Panc1 (cell line): ENCODE data around the gene TRAM2. TPM values are rescaled to one million over a fixed set of nuclear protein-coding genes. Genes with fewer than 3 reads are reported as not detected.

Source experiments
- ATAC-seq: fragments of 200-7000 bp; cut with Tn5 transposase; 2 replicates; pipeline ENCODE4 v1.9.1; 2020; ENCODE audit warnings: mild to moderate bottlenecking, moderate library complexity
- BruUV-seq: library from RNA; stranded (reverse); fragments of 400-500 nt; replicated peaks from 2 replicates; lab custom pipeline; 2021; lab: Mats Ljungman, UMichigan
- CTCF ChIA-PET: fragments of 300-600 bp; sonication (Branson Sonifier 250); formaldehyde crosslinking; loops from one replicate; lab custom pipeline; 2022; ENCODE audit warnings: antibody characterized with exemption; lab: Charles Lee
- POLR2A ChIA-PET: fragments of 300-600 bp; sonication (Branson Sonifier 250); formaldehyde crosslinking; loops from one replicate; lab custom pipeline; 2022; ENCODE audit warnings: antibody characterized with exemption; lab: Charles Lee
- DNase-seq: peaks from one replicate; pipeline ENCODE4 v3.0.0-alpha.2; 2010; ENCODE audit warnings: low read depth, low spot score
- H3K27ac ChIP-seq: 2 replicates; pipeline ENCODE4 v1.5.1; 2011; ENCODE audit warnings: mild to moderate bottlenecking, low read length, inconsistent platforms
- H3K27me3 ChIP-seq: fragments of 200-500 bp; sonication (Bioruptor generic); 2 replicates; pipeline ENCODE4 v1.6.0; 2014; ENCODE audit warnings: low read length, inconsistent platforms; ENCODE audit not compliant: control insufficient read depth, insufficient read depth
- H3K36me3 ChIP-seq: fragments of 200-500 bp; sonication (Bioruptor generic); 2 replicates; pipeline ENCODE4 v1.5.1; 2014; ENCODE audit warnings: inconsistent platforms, mild to moderate bottlenecking, low read length, moderate library complexity; ENCODE audit not compliant: control insufficient read depth, insufficient read depth
- H3K4me1 ChIP-seq: 2 replicates; pipeline ENCODE4 v1.5.1; 2011; ENCODE audit warnings: inconsistent platforms, mild to moderate bottlenecking, low read length, moderate library complexity; ENCODE audit not compliant: control insufficient read depth, insufficient read depth
- H3K4me3 ChIP-seq, 2 experiments: 2 replicates each; pipeline ENCODE4 v1.5.1; 2011 to 2012; ENCODE audit warnings: low read depth in 2 of 2, low read length in 2 of 2, mild to moderate bottlenecking in 2 of 2, inconsistent platforms in 1 of 2, moderate library complexity in 1 of 2
- H3K9me3 ChIP-seq: fragments of 200-500 bp; sonication (Bioruptor generic); 2 replicates; pipeline ENCODE4 v1.5.1; 2014; ENCODE audit warnings: low read depth, mild to moderate bottlenecking, inconsistent platforms, low read length, moderate library complexity; ENCODE audit not compliant: control insufficient read depth, insufficient read depth
- POLR2AphosphoS5 ChIP-seq: IDR thresholded peaks from 2 replicates; pipeline ENCODE4 v1.6.1; 2012; ENCODE audit warnings: mild to moderate bottlenecking, low read depth, low read length, moderate library complexity
- SIN3A ChIP-seq: IDR thresholded peaks from 2 replicates; pipeline ENCODE4 v1.6.1; 2012; ENCODE audit warnings: low read depth, mild to moderate bottlenecking, low read length, moderate library complexity, borderline replicate concordance; ENCODE audit not compliant: insufficient read depth
- TCF7L2 ChIP-seq: IDR thresholded peaks from 2 replicates; pipeline ENCODE4 v1.6.1; 2011; ENCODE audit warnings: mild to moderate bottlenecking, low read depth, low read length, inconsistent platforms
- in situ Hi-C: cut with HindIII; loops from 2 replicates; pipeline ENCODE4 v1.10.0; 2016; ENCODE audit warnings: low sequenced_read_pairs, low pct_unique_long_range_greater_than_20kb
- intact Hi-C: fragments of 100-400 bp; cut with micrococcal nuclease; formaldehyde crosslinking; loops from one replicate; pipeline ENCODE4 v1.10.0; 2022; ENCODE audit not compliant: unreplicated experiment
- total RNA-seq: library from RNA; stranded (reverse); gene quantifications from one replicate; pipeline ENCODE4 v1.2.1, GENCODE V29; 2021; ENCODE audit not compliant: unreplicated experiment
- TF ChIP-seq, protein P1 (sequence below): fragments of 450-650 bp; IDR thresholded peaks from 2 replicates; pipeline ENCODE4 v1.5.1; 2017; ENCODE audit warnings: mild to moderate bottlenecking
- TF ChIP-seq, protein P2 (sequence below), 2 experiments: IDR thresholded peaks; 2 replicates each; pipeline ENCODE4 v1.6.1; 2011 to 2012; ENCODE audit warnings: low read depth in 2 of 2, control low read depth in 1 of 2, low read length in 1 of 2, mild to moderate bottlenecking in 1 of 2, moderate library complexity in 1 of 2; ENCODE audit not compliant: insufficient read depth in 1 of 2

Gene TRAM2
- total RNA-seq, 1 experiment from 2014 or later: 56.7 TPM

DNA sequence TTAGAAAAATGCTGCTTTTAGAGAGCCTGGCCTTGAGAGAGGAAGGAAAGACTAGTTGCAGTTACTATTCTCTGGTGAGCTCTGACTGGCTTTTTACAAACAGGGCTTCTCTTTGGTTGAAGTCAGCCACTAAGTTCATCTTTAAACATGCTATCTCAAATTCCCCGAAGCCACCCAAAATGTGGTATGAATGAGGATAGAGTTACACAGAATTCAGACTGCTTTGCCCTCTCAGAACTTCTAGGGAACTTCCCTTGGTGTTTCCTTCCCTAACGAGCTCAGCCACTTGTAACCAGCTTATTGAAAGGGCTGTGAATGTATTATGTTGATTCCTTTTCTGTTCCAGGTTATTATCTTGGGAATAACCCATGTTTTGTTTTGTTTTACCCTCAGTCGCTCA is 83.2 kb downstream of the TRAM2 start:
- CTCF ChIA-PET: no interaction called here
- TF ChIP-seq POLR2AphosphoS5: no peak
- TF ChIP-seq SIN3A: no peak
- TF ChIP-seq, protein P1, sequence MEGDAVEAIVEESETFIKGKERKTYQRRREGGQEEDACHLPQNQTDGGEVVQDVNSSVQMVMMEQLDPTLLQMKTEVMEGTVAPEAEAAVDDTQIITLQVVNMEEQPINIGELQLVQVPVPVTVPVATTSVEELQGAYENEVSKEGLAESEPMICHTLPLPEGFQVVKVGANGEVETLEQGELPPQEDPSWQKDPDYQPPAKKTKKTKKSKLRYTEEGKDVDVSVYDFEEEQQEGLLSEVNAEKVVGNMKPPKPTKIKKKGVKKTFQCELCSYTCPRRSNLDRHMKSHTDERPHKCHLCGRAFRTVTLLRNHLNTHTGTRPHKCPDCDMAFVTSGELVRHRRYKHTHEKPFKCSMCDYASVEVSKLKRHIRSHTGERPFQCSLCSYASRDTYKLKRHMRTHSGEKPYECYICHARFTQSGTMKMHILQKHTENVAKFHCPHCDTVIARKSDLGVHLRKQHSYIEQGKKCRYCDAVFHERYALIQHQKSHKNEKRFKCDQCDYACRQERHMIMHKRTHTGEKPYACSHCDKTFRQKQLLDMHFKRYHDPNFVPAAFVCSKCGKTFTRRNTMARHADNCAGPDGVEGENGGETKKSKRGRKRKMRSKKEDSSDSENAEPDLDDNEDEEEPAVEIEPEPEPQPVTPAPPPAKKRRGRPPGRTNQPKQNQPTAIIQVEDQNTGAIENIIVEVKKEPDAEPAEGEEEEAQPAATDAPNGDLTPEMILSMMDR: no peak
- no peak for TF ChIP-seq TCF7L2
- TF ChIP-seq, protein P2, sequence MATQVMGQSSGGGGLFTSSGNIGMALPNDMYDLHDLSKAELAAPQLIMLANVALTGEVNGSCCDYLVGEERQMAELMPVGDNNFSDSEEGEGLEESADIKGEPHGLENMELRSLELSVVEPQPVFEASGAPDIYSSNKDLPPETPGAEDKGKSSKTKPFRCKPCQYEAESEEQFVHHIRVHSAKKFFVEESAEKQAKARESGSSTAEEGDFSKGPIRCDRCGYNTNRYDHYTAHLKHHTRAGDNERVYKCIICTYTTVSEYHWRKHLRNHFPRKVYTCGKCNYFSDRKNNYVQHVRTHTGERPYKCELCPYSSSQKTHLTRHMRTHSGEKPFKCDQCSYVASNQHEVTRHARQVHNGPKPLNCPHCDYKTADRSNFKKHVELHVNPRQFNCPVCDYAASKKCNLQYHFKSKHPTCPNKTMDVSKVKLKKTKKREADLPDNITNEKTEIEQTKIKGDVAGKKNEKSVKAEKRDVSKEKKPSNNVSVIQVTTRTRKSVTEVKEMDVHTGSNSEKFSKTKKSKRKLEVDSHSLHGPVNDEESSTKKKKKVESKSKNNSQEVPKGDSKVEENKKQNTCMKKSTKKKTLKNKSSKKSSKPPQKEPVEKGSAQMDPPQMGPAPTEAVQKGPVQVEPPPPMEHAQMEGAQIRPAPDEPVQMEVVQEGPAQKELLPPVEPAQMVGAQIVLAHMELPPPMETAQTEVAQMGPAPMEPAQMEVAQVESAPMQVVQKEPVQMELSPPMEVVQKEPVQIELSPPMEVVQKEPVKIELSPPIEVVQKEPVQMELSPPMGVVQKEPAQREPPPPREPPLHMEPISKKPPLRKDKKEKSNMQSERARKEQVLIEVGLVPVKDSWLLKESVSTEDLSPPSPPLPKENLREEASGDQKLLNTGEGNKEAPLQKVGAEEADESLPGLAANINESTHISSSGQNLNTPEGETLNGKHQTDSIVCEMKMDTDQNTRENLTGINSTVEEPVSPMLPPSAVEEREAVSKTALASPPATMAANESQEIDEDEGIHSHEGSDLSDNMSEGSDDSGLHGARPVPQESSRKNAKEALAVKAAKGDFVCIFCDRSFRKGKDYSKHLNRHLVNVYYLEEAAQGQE (IDR thresholded peaks at IDR 0.05; ENCODE audit: insufficient read depth in 1 of 2, low read depth in 2 of 2, low read length in 1 of 2): no peak
- no peak for DNase-seq
- intact Hi-C loops (no loop called here), in situ Hi-C loops (no loop called here)
- no peak for ATAC-seq
- Histone ChIP-seq H3K36me3 (no peaks in the 10 kb centered on the region), H3K4me1 (no peaks in the 10 kb centered on the region), H3K4me3 (no peak overlapping the region), H3K9me3 (no peaks in the 10 kb centered on the region), H3K27me3 (no peaks in the 10 kb centered on the region), H3K27ac (no peak overlapping the region)
- POLR2A ChIA-PET: interaction anchor here (0.6 to 0.7 kb wide), 2 partner anchors 12 to 866 kb away, joined by 4 read pairs; no protein-coding TSS in a partner anchor
- BruUV-seq: no TSS peak

DNA sequence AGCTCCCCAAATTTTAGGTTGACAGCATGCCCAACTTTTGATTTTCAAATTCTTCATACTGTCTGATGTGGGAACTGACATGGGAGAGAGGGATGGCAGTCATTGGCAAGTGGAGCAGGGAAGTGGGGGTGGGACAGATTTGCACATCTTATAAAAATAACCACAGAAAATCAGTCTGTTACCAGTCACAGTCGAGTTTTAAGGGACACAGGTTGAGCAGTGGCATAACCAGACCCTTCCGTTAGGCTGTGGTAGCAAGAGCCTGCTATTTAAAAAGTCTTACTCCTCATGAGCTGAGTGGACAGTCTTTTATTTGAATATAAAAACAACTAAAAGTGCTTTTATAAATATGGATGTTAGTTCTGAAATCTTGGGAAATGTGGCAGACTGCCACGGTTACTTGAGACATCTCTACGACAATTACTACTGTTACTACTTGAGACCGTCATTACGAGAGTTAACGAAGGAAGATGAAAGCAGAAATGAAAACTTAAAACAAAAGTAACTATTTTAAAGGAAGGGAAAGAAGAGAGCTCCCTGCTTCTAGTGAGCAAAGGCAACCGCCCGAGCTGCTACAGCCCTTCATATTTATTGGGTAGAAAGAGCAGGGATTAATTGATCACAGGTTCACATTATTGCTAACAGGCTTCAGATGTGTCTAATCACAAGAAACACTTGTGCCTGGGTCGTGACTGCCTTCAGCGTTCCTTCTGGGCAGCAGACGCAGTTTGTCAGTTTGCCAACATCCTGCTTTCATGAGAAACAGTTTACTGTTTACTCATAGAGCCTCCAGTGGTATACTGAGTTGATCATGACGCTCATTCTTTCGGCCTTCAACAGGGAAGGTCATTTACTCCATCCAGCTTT is 85.4 kb downstream of the TRAM2 start:
- ATAC-seq: no peak
- DNase-seq: no peak
- ChIA-PET POLR2A (no interaction called here), CTCF (no interaction called here)
- Histone ChIP-seq H3K27me3 (no peaks in the 10 kb centered on the region), H3K9me3 (no peaks in the 10 kb centered on the region), H3K27ac (no peak overlapping the region), H3K36me3 (no peaks in the 10 kb centered on the region), H3K4me1 (no peaks in the 10 kb centered on the region), H3K4me3 (no peak overlapping the region)
- in situ Hi-C loops: no loop called here
- TF ChIP-seq TCF7L2: no peak
- TF ChIP-seq, protein P1: no peak
- TF ChIP-seq SIN3A: no peak
- TF ChIP-seq, protein P2 (IDR thresholded peaks at IDR 0.05; ENCODE audit: insufficient read depth in 1 of 2, low read depth in 2 of 2, low read length in 1 of 2): no peak
- no peak for TF ChIP-seq POLR2AphosphoS5
- no TSS peak for BruUV-seq
- intact Hi-C loops: no loop called here
